ENCODE results near the gene PCDHB12.
"Not testable (repeated sequence)": the region's sequence is repeated elsewhere in the genome, so short reads cannot be mapped to it uniquely, and the experiment has no call there.

Gene PCDHB12

GRCh38 chr5:141210849-141211248, 2.3 kb downstream of the PCDHB12 start:
- not testable (repeated sequence) for DNase-seq

- not testable (repeated sequence) for DNase-seq
These were observed 5.3 kb downstream of the PCDHB12 start, which contains the start of gene PCDHB13 for GRCh38 chr5:141213656-141214339. Gene PCDHB13 (plus strand): TSS chr5:141213919. CDS start chr5:141214124, 205 bp downstream.

- DNase-seq = not testable (repeated sequence)
These were observed 6.1 kb downstream of the PCDHB12 start for GRCh38 chr5:141214583-141214982.

GRCh38 chr5:141215504-141215903, 7.0 kb downstream of the PCDHB12 start:
- DNase-seq = not testable (repeated sequence)

GRCh38 chr5:141216035-141216434, 7.5 kb downstream of the PCDHB12 start:
- not testable (repeated sequence) for DNase-seq

GRCh38 chr5:141223112-141223783, 14.7 kb downstream of the PCDHB12 start, which contains the start of gene PCDHB14:
Gene PCDHB14 (plus strand): TSS chr5:141223343. CDS start chr5:141223506, 163 bp downstream.
- no peak for DNase-seq

GRCh38 chr5:141224844-141225243, 16.3 kb downstream of the PCDHB12 start:
- not testable (repeated sequence) for DNase-seq

GRCh38 chr5:141225421-141225820, 16.9 kb downstream of the PCDHB12 start:
- DNase-seq = not testable (repeated sequence)

GRCh38 chr5:141234109-141234667, 25.7 kb downstream of the PCDHB12 start:
- DNase-seq = no peak

GRCh38 chr5:141235922-141236321, 27.4 kb downstream of the PCDHB12 start:
- DNase-seq = not testable (repeated sequence)

- no peak for DNase-seq
These were observed 28.2 kb downstream of the PCDHB12 start for GRCh38 chr5:141236516-141237313.

GRCh38 chr5:141241496-141241895, 33.0 kb downstream of the PCDHB12 start:
- no peak for DNase-seq

- no peak for DNase-seq
These were observed 36.8 kb downstream of the PCDHB12 start, which contains the start of gene PCDHB15 for GRCh38 chr5:141245250-141245717. Gene PCDHB15 (plus strand): TSS chr5:141245395. CDS start chr5:141245579, 184 bp downstream.

GRCh38 chr5:141246971-141247370, 38.5 kb downstream of the PCDHB12 start:
- DNase-seq = not testable (repeated sequence)

- not testable (repeated sequence) for DNase-seq
These were observed 38.9 kb downstream of the PCDHB12 start for GRCh38 chr5:141247434-141247833.

GRCh38 chr5:141250576-141250975, 42.1 kb downstream of the PCDHB12 start:
- DNase-seq = no peak

GRCh38 chr5:141258464-141258863, 49.9 kb downstream of the PCDHB12 start:
- no peak for DNase-seq

- DNase-seq = no peak
These were observed 50.4 kb downstream of the PCDHB12 start for GRCh38 chr5:141258948-141259347.

- no peak for DNase-seq
These were observed 52.1 kb downstream of the PCDHB12 start for GRCh38 chr5:141260458-141261237.

GRCh38 chr5:141261238-141261546, 52.7 kb downstream of the PCDHB12 start:
- DNase-seq = no peak
